PFSK-1 (cell line): ENCODE measurements around the gene TMEM61.

Experiments used
- FOXP2 ChIP-seq: optimal IDR thresholded peaks from 2 replicates; pipeline ENCODE3; 2011; ENCODE audit warnings: borderline replicate concordance, control low read depth, inconsistent platforms; ENCODE audit not compliant: insufficient read depth; ENCODE audit errors: extremely low read length, extremely low read depth
- POLR2AphosphoS5 ChIP-seq: IDR thresholded peaks from 2 replicates; pipeline ENCODE4 v1.6.1; 2012; ENCODE audit warnings: low read depth, mild to moderate bottlenecking, control low read depth, low read length, moderate library complexity
- SIN3A ChIP-seq: IDR thresholded peaks from 2 replicates; pipeline ENCODE4 v1.6.1; 2012; ENCODE audit warnings: mild to moderate bottlenecking, low read length, moderate library complexity, borderline replicate concordance; ENCODE audit not compliant: insufficient read depth
- TAF1 ChIP-seq: IDR thresholded peaks from 2 replicates; pipeline ENCODE4 v1.6.1; 2012; ENCODE audit warnings: low read length, control low read depth, borderline replicate concordance; ENCODE audit not compliant: insufficient read depth
- TF ChIP-seq, protein P1 (sequence below), 2 experiments: IDR thresholded peaks; 2 replicates each; pipeline versions ENCODE4 v1.6.1 to v1.8.0; 2011 to 2012; ENCODE audit warnings: low read depth in 2 of 2, low read length in 2 of 2, control low read depth in 1 of 2, inconsistent platforms in 1 of 2, mild to moderate bottlenecking in 1 of 2, moderate library complexity in 1 of 2; ENCODE audit not compliant: insufficient read depth in 1 of 2

TMEM61 gene

DNA sequence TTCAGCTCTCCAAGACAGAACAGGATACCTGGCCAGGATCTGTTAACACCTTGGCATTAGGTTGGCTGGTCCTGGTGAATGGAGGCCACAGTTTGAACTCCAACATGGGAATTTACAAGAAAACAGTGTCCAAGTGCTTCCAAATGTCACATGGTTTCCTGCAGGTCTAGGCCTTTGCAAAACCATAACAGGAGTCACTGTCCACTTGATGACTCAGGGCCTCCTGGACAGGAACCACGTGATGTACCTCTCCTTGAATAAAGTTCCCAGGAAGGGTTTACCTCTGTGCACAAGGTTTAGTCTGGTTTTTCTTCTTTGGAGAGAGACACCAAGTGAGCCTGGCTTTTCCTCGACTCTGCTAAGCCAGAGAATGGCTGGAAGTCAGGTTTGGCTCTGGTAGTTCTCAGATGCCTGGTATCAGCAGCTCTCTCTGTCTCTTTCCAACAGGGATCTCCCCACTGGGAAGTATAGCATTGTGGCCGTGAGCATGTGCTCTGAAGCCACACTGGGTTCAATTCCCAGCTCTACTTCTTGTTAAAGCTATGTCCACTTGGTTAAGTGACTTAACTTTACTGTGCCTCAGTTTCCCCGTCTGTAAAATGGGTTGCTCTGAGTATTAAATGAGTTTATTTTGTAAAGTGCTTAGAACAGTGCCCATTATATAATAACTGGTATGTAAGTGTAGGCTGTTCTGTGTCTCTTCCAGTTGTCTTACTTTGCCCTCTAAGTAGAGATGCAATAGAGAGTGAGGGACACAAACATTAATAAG, 27.3 kb upstream of the TMEM61 start:
- no peak for TF ChIP-seq POLR2AphosphoS5
- TF ChIP-seq FOXP2: no peak
- no peak for TF ChIP-seq TAF1
- TF ChIP-seq, protein P1, sequence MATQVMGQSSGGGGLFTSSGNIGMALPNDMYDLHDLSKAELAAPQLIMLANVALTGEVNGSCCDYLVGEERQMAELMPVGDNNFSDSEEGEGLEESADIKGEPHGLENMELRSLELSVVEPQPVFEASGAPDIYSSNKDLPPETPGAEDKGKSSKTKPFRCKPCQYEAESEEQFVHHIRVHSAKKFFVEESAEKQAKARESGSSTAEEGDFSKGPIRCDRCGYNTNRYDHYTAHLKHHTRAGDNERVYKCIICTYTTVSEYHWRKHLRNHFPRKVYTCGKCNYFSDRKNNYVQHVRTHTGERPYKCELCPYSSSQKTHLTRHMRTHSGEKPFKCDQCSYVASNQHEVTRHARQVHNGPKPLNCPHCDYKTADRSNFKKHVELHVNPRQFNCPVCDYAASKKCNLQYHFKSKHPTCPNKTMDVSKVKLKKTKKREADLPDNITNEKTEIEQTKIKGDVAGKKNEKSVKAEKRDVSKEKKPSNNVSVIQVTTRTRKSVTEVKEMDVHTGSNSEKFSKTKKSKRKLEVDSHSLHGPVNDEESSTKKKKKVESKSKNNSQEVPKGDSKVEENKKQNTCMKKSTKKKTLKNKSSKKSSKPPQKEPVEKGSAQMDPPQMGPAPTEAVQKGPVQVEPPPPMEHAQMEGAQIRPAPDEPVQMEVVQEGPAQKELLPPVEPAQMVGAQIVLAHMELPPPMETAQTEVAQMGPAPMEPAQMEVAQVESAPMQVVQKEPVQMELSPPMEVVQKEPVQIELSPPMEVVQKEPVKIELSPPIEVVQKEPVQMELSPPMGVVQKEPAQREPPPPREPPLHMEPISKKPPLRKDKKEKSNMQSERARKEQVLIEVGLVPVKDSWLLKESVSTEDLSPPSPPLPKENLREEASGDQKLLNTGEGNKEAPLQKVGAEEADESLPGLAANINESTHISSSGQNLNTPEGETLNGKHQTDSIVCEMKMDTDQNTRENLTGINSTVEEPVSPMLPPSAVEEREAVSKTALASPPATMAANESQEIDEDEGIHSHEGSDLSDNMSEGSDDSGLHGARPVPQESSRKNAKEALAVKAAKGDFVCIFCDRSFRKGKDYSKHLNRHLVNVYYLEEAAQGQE (IDR thresholded peaks at IDR 0.05; ENCODE audit: insufficient read depth in 1 of 2, low read depth in 2 of 2, low read length in 2 of 2): no peak
- no peak for TF ChIP-seq SIN3A

DNA sequence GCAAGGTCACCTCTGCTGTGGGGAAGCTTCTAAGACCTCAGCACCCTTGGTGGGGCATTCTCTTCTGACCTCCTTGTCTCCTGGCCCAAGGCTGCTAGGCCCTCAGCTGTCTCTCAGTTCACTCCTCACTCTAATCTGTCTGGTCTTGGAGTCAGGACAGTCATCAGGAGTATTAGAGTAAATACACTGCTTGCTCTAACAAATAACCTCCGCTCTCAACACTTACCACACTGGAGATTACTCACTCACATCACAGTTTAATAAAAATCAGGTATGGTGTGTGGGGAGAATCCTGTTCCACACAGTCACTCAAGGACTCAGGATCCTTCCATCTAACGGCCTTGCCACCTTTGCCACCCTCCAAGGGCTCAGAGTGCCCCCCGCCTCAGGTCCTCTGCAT, 26.6 kb upstream of the TMEM61 start:
- TF ChIP-seq FOXP2: no peak
- no peak for TF ChIP-seq SIN3A
- TF ChIP-seq, protein P1 (IDR thresholded peaks at IDR 0.05; ENCODE audit: insufficient read depth in 1 of 2, low read depth in 2 of 2, low read length in 2 of 2): no peak
- no peak for TF ChIP-seq TAF1
- TF ChIP-seq POLR2AphosphoS5: no peak

DNA sequence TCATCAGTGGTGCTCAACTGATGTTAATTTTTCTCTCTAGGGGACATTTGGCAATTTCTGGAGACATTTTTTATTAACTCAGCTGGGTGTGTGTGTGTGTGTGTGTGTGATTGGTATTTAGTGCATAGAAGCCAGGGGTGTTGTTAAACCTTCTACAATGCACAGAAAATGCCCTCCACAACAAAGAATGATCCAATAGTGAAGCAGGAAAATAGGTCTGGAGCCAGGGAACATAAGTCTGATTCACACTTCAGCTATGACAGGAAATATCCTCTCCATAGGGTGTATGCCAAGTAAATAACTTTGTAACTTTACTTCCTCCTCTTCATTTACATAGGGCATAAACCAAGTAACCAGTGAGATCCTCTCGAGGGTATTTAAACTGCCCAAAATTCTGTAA, 25.1 kb upstream of the TMEM61 start:
- TF ChIP-seq, protein P1 (IDR thresholded peaks at IDR 0.05; ENCODE audit: insufficient read depth in 1 of 2, low read depth in 2 of 2, low read length in 2 of 2): no peak
- TF ChIP-seq TAF1 (no peak), SIN3A (no peak)

DNA sequence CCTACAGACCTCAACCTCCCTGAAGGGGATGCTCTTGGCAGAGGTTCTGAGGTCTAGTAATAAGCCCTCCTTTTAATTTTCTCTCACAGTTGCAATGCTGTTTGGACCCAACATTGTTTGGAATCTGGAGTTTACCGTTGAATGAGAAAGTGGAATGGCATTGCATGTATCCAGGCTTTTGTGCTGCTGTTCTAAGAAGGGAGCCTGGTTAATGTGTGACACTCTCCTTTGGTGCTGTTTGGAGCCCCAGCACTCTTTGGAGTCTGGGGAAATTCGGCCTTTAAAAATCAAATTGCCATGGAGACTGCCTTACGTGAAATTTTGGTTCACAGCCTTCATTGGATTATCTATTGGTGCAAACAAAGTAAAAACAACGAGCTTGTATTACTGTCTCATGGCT, 23.7 kb upstream of the TMEM61 start:
- TF ChIP-seq TAF1 (no peak), POLR2AphosphoS5 (no peak), FOXP2 (no peak), SIN3A (no peak)
- TF ChIP-seq, protein P1 (IDR thresholded peaks at IDR 0.05; ENCODE audit: insufficient read depth in 1 of 2, low read depth in 2 of 2, low read length in 2 of 2): no peak

DNA sequence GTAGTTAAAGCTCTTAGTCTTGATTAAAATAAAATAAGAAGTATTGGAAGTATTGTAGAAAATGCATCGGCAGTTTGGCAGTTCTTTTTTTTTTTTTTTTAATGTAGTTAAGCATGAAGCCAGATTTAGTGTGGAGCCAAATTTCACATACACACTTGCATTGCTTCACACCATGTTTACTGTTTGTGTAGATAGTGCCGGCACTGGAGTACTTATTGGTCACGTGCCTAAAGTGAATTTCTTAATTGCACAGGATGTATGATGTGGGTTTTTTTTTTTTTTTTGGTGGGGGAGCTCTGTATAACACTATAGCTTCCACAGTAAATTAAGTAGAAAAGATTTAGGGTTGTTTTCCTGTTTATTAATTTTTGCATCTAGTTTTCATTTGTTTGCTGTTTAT, 21.2 kb upstream of the TMEM61 start:
- TF ChIP-seq FOXP2: no peak
- TF ChIP-seq POLR2AphosphoS5: no peak
- TF ChIP-seq TAF1: no peak
- TF ChIP-seq, protein P1 (IDR thresholded peaks at IDR 0.05; ENCODE audit: insufficient read depth in 1 of 2, low read depth in 2 of 2, low read length in 2 of 2): no peak
